H9 (cell line): Measurements from ENCODE around the gene ZBTB20. TPM values are rescaled to one million over a fixed set of nuclear protein-coding genes. Genes with fewer than 3 reads are reported as not detected.
A peak's percentile ranks its signal among the peaks of the same experiment; 100 is the strongest.

Experiments used
- DNase-seq: peaks from one replicate; pipeline ENCODE4 v3.0.0-alpha.2; 2017
- H2AFZ ChIP-seq: one replicate; pipeline ENCODE4 v1.6.1; 2013; ENCODE audit warnings: mild to moderate bottlenecking, low read length, control low read depth, moderate library complexity
- H2AK5ac ChIP-seq: 2 replicates; pipeline ENCODE4 v1.6.1; 2013; ENCODE audit warnings: low read length, control low read depth, mixed read lengths; ENCODE audit not compliant: insufficient read length
- H2BK120ac ChIP-seq: one replicate; pipeline ENCODE4 v1.6.1; 2013; ENCODE audit warnings: low read depth, mild to moderate bottlenecking, low read length, control low read depth, inconsistent platforms; ENCODE audit not compliant: poor library complexity, severe bottlenecking
- H2BK12ac ChIP-seq: 2 replicates; pipeline ENCODE4 v1.6.1; 2013; ENCODE audit warnings: low read length, control low read depth, mixed read lengths, low read depth; ENCODE audit not compliant: insufficient read length
- H2BK15ac ChIP-seq: 2 replicates; pipeline ENCODE4 v1.6.1; 2013; ENCODE audit warnings: low read depth, low read length, control low read depth
- H2BK20ac ChIP-seq: one replicate; pipeline ENCODE4 v1.6.1; 2013; ENCODE audit warnings: low read depth, mild to moderate bottlenecking, low read length, control low read depth, inconsistent platforms; ENCODE audit not compliant: poor library complexity, severe bottlenecking
- H2BK5ac ChIP-seq: 2 replicates; pipeline ENCODE4 v1.6.1; 2013; ENCODE audit warnings: low read length, control low read depth, mixed read lengths; ENCODE audit not compliant: insufficient read length
- H3K14ac ChIP-seq: 2 replicates; pipeline ENCODE4 v1.6.1; 2013; ENCODE audit warnings: low read length, control low read depth; ENCODE audit not compliant: insufficient read depth
- H3K18ac ChIP-seq: 2 replicates; pipeline ENCODE4 v1.6.1; 2013; ENCODE audit warnings: low read depth, mild to moderate bottlenecking, mixed read lengths, low read length, control low read depth; ENCODE audit not compliant: insufficient read length
- H3K23ac ChIP-seq: 2 replicates; pipeline ENCODE4 v1.6.1; 2013; ENCODE audit warnings: low read length, control low read depth, mixed read lengths, low read depth; ENCODE audit not compliant: insufficient read length
- H3K23me2 ChIP-seq: 2 replicates; pipeline ENCODE4 v1.6.1; 2013; ENCODE audit warnings: low read depth, mild to moderate bottlenecking, mixed read lengths, low read length, control low read depth; ENCODE audit not compliant: insufficient read length, poor library complexity, severe bottlenecking
- H3K27ac ChIP-seq: 2 replicates; pipeline ENCODE4 v1.5.1; 2013; ENCODE audit warnings: low read length, control low read depth, mixed read lengths, low read depth; ENCODE audit not compliant: insufficient read length
- H3K27me3 ChIP-seq: 2 replicates; pipeline ENCODE4 v1.6.1; 2013; ENCODE audit warnings: low read length, control low read depth, inconsistent platforms; ENCODE audit not compliant: insufficient read depth
- H3K4ac ChIP-seq: 2 replicates; pipeline ENCODE4 v1.6.1; 2013; ENCODE audit warnings: low read depth, mild to moderate bottlenecking, control low read depth, inconsistent platforms, low read length, moderate library complexity
- H3K4me1 ChIP-seq: 2 replicates; pipeline ENCODE4 v1.6.1; 2013; ENCODE audit warnings: low read length, control low read depth, inconsistent platforms; ENCODE audit not compliant: insufficient read depth
- H3K4me2 ChIP-seq: 2 replicates; pipeline ENCODE4 v1.6.1; 2013; ENCODE audit warnings: low read length, control low read depth, mixed read lengths; ENCODE audit not compliant: insufficient read length, insufficient read depth
- H3K56ac ChIP-seq: 2 replicates; pipeline ENCODE4 v1.6.1; 2013; ENCODE audit warnings: low read depth, mild to moderate bottlenecking, mixed read lengths, low read length, control low read depth; ENCODE audit not compliant: insufficient read length
- H3K79me1 ChIP-seq: 2 replicates; pipeline ENCODE4 v1.6.1; 2013; ENCODE audit warnings: low read depth, mild to moderate bottlenecking, moderate library complexity, low read length, control low read depth, inconsistent platforms; ENCODE audit not compliant: insufficient read depth, poor library complexity, severe bottlenecking
- H3K79me2 ChIP-seq: 2 replicates; pipeline ENCODE4 v1.6.1; 2013; ENCODE audit warnings: low read length, control low read depth, inconsistent platforms; ENCODE audit not compliant: insufficient read depth
- H3K9ac ChIP-seq: 2 replicates; pipeline ENCODE4 v1.6.1; 2013; ENCODE audit warnings: low read length, control low read depth, mixed read lengths; ENCODE audit not compliant: insufficient read length; ENCODE audit errors: extremely low read depth
- H3K9me3 ChIP-seq: one replicate; pipeline ENCODE4 v1.6.1; 2013; ENCODE audit warnings: low read depth, low read length, inconsistent platforms; ENCODE audit not compliant: control insufficient read depth
- H3T11ph ChIP-seq: one replicate; pipeline ENCODE4 v1.6.1; 2013; ENCODE audit warnings: mild to moderate bottlenecking, low read length, control low read depth, inconsistent platforms
- H4K20me1 ChIP-seq: one replicate; pipeline ENCODE4 v1.6.1; 2013; ENCODE audit not compliant: control insufficient read depth, insufficient read length, insufficient read depth
- H4K5ac ChIP-seq: 2 replicates; pipeline ENCODE4 v1.6.1; 2013; ENCODE audit warnings: low read depth, mild to moderate bottlenecking, mixed read lengths, low read length, control low read depth; ENCODE audit not compliant: insufficient read length
- H4K8ac ChIP-seq: replicated peaks from 2 replicates; pipeline ENCODE4 v1.6.1; 2013; ENCODE audit warnings: low read length, control low read depth, mixed read lengths, low read depth; ENCODE audit not compliant: insufficient read length
- H4K91ac ChIP-seq: 2 replicates; pipeline ENCODE4 v1.6.1; 2013; ENCODE audit warnings: low read depth, mild to moderate bottlenecking, moderate library complexity, mixed read lengths, low read length, control low read depth; ENCODE audit not compliant: insufficient read length
- H3K27ac Mint-ChIP-seq, 3 experiments: 2 replicates in 2 of 3; 3 replicates in 1 of 3; pipeline ENCODE4 v1.8.0; 2020 to 2021; ENCODE audit warnings: mixed read lengths in 3 of 3, mild to moderate bottlenecking in 1 of 3, moderate library complexity in 1 of 3
- H3K27me3 Mint-ChIP-seq: 2 replicates; pipeline ENCODE4 v1.8.0; 2021; ENCODE audit warnings: low read depth, mild to moderate bottlenecking, moderate library complexity, mixed read lengths
- H3K36me3 Mint-ChIP-seq, 3 experiments: 2 replicates in 2 of 3; 3 replicates in 1 of 3; pipeline ENCODE4 v1.8.0; 2020 to 2021; ENCODE audit warnings: low read depth in 3 of 3, mixed read lengths in 3 of 3; ENCODE audit not compliant: insufficient read depth in 1 of 3
- H3K4me1 Mint-ChIP-seq, 2 experiments: 2 replicates each; pipeline ENCODE4 v1.8.0; 2020; ENCODE audit warnings: mixed read lengths in 2 of 2
- H3K4me3 Mint-ChIP-seq, 2 experiments: 2 replicates in 1 of 2; 3 replicates in 1 of 2; pipeline ENCODE4 v1.8.0; 2020 to 2021; ENCODE audit warnings: mild to moderate bottlenecking in 2 of 2, mixed read lengths in 2 of 2, moderate library complexity in 1 of 2
- H3K9me3 Mint-ChIP-seq, 2 experiments: 2 replicates in 1 of 2; 3 replicates in 1 of 2; pipeline ENCODE4 v1.8.0; 2020; ENCODE audit warnings: mild to moderate bottlenecking in 2 of 2, mixed read lengths in 2 of 2, moderate library complexity in 1 of 2
- WGBS: extraction: QIAGEN DNeasy Blood & Tissue Kit; methylation state at CpG from one replicate; pipeline ENCODE4 v1.1.7; 2013; ENCODE audit warnings: missing lambda C conversion rate, low lambda C conversion rate, mixed read lengths; ENCODE audit not compliant: insufficient read length; ENCODE audit errors: extremely low coverage; 5-methylcytosine and 5-hydroxymethylcytosine counted together
- total RNA-seq: library from RNA; stranded (reverse); gene quantifications from 2 replicates; pipeline ENCODE4 v1.2.1, GENCODE V29; 2021
- TF ChIP-seq, protein P1 (sequence below): fragments of 200-600 bp; sonication (generic); conservative IDR thresholded peaks from 3 replicates; pipeline ENCODE4 v1.8.0; 2021; ENCODE audit warnings: antibody characterized with exemption, mild to moderate bottlenecking

ZBTB20 gene
- total RNA-seq, 1 experiment from 2014 or later = 0.70 TPM

DNA sequence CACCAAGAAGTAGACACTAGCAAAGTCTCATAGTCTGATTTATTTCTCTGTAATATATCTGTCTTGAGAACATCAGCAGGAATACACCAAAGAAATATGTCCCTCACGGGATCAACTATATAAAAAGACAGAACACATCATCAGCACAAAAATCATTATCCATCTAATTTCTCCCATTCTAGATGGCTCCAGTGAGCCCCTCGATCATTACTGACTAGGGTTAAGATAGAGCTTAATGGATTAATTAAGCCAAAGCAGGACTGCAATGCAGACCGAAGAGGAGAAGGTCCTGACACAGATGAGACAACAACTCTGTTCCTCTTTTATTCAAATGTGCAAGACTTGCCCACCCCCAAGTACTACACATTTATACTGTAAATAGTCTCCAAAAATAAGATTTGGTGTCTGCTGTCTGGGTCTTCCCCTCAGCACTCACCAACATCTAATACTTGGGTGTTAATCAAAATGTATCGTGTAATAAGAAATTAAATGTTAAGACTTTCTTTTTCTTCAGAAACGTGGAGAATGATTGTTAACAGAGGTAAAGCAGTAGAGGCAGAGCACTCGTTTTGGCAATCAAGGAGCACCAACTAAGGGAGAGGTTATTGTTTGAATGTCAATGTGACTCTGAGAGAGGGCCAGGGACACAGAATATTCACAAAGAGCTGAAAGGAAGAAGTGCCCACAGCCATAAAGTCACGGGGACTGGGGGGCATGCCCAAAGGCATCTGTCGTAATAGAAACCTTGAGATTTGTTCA is 719.6 kb downstream of the ZBTB20 start:
- no peak for DNase-seq

More for the DNA sequence above, 719.6 kb downstream of the ZBTB20 start:
- no peak overlapping the region for H3K18ac ChIP-seq
- no peak overlapping the region for H3K56ac ChIP-seq
- H3K9me3 ChIP-seq = no peaks in the 10 kb centered on the region
- no peaks in the 10 kb centered on the region for H3K79me2 ChIP-seq
- Mint-ChIP-seq H3K36me3 (peaks cover 1 to 9% (median 2%) of the 10 kb centered on the region in 3 experiments; a peak in 3 of 7 replicates), H3K4me1 (peaks cover 20 to 22% of the 10 kb centered on the region in 2 experiments), H3K27me3 (no peaks in the 10 kb centered on the region), H3K4me3 (no peak overlapping the region), H3K9me3 (peaks cover 0 to 6% of the 10 kb centered on the region in 2 experiments; a peak in 2 of 5 replicates), H3K27ac (peak overlapping the region in 2 of 3 experiments; percentile 21 to 33; a peak in 2 of 7 replicates)
- no peak overlapping the region for H3K4me2 ChIP-seq
- no peak overlapping the region for H4K8ac ChIP-seq
- no peak overlapping the region for H4K91ac ChIP-seq
- no peak overlapping the region for H2BK5ac ChIP-seq
- H2BK15ac ChIP-seq = no peak overlapping the region
- no peak overlapping the region for H3K4ac ChIP-seq
- no peak overlapping the region for H2BK12ac ChIP-seq
- H3T11ph ChIP-seq = no peak overlapping the region
- H4K5ac ChIP-seq = no peak overlapping the region
- H3K23ac ChIP-seq = no peak overlapping the region
- H3K79me1 ChIP-seq = no peaks in the 10 kb centered on the region
- TF ChIP-seq, protein P1, sequence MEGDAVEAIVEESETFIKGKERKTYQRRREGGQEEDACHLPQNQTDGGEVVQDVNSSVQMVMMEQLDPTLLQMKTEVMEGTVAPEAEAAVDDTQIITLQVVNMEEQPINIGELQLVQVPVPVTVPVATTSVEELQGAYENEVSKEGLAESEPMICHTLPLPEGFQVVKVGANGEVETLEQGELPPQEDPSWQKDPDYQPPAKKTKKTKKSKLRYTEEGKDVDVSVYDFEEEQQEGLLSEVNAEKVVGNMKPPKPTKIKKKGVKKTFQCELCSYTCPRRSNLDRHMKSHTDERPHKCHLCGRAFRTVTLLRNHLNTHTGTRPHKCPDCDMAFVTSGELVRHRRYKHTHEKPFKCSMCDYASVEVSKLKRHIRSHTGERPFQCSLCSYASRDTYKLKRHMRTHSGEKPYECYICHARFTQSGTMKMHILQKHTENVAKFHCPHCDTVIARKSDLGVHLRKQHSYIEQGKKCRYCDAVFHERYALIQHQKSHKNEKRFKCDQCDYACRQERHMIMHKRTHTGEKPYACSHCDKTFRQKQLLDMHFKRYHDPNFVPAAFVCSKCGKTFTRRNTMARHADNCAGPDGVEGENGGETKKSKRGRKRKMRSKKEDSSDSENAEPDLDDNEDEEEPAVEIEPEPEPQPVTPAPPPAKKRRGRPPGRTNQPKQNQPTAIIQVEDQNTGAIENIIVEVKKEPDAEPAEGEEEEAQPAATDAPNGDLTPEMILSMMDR = no peak
- H3K23me2 ChIP-seq = no peaks in the 10 kb centered on the region
- H2AFZ ChIP-seq = no peak overlapping the region
- H2AK5ac ChIP-seq = no peak overlapping the region
- no peak overlapping the region for H2BK120ac ChIP-seq
- H3K14ac ChIP-seq = no peak overlapping the region
- no peaks in the 10 kb centered on the region for H3K27me3 ChIP-seq
- H3K9ac ChIP-seq = no peak overlapping the region
- H4K20me1 ChIP-seq = no peaks in the 10 kb centered on the region
- H3K4me1 ChIP-seq = no peaks in the 10 kb centered on the region
- H3K27ac ChIP-seq = no peak overlapping the region
- H2BK20ac ChIP-seq = no peak overlapping the region
- WGBS = no CpG with 5 or more reads among the region's 8 CpGs
